HG03565 (cell line): Measurements from ENCODE around the gene INSR.
"Not testable (repeated sequence)": the region's sequence is repeated elsewhere in the genome, so short reads cannot be mapped to it uniquely, and the experiment has no call there.

Experiments used
- ATAC-seq: cut with Tn5 transposase; IDR thresholded peaks from one replicate; pipeline ENCODE4 v1.9.1; 2021; ENCODE audit warnings: mild to moderate bottlenecking, moderate library complexity; ENCODE audit not compliant: unreplicated experiment

INSR gene

GRCh38 chr19:7104747-7105447, 189.3 kb downstream of the INSR start:
- no peak for ATAC-seq

- ATAC-seq, result no peak
These were observed 192.5 kb downstream of the INSR start for GRCh38 chr19:7101498-7102253.

- no peak for ATAC-seq
These were observed 194.7 kb downstream of the INSR start for GRCh38 chr19:7099597-7099921.

GRCh38 chr19:7098701-7099596, 195.3 kb downstream of the INSR start:
- ATAC-seq, result peak; percentile 66

GRCh38 chr19:7098096-7098495, 196.1 kb downstream of the INSR start:
- ATAC-seq, result no peak

- ATAC-seq, result no peak
These were observed 205.2 kb downstream of the INSR start for GRCh38 chr19:7088999-7089398.

- no peak for ATAC-seq
These were observed 210.9 kb downstream of the INSR start for GRCh38 chr19:7083076-7083956.

- no peak for ATAC-seq
These were observed 216.2 kb downstream of the INSR start for GRCh38 chr19:7078008-7078407.

GRCh38 chr19:7076151-7076550, 218.1 kb downstream of the INSR start:
- no peak for ATAC-seq

GRCh38 chr19:7074705-7075282, 219.4 kb downstream of the INSR start:
- ATAC-seq, result no peak

- ATAC-seq, result no peak
These were observed 221.7 kb downstream of the INSR start for GRCh38 chr19:7072541-7072940.

- no peak for ATAC-seq
These were observed 224.3 kb downstream of the INSR start for GRCh38 chr19:7069904-7070226.

GRCh38 chr19:7069042-7069903, 224.9 kb downstream of the INSR start, which contains the start of gene ZNF557:
TSS of gene ZNF557 (plus strand) at chr19:7069703. CDS start at chr19:7075075, 5,372 bp downstream.
- peak; percentile 78 for ATAC-seq

- ATAC-seq, result no peak
These were observed 225.6 kb downstream of the INSR start for GRCh38 chr19:7068599-7068998.

GRCh38 chr19:7067716-7068115, 226.5 kb downstream of the INSR start:
- no peak for ATAC-seq

GRCh38 chr19:7067122-7067521, 227.1 kb downstream of the INSR start:
- ATAC-seq, result not testable (repeated sequence)

- ATAC-seq, result no peak
These were observed 230.3 kb downstream of the INSR start for GRCh38 chr19:7063764-7064418.

GRCh38 chr19:7063339-7063738, 230.9 kb downstream of the INSR start:
- no peak for ATAC-seq
